ENCODE measurements around the gene AGT. TPM values are rescaled to one million over a fixed set of nuclear protein-coding genes. Genes with fewer than 3 reads are reported as not detected.

Gene AGT
- polyA plus RNA-seq, 1 donor (not counting 4 experiments of a cell fraction or from before 2014, with no cell fraction given): not detected

- no peak overlapping the region for H3K27ac ChIP-seq (ENCODE audit: control insufficient read depth, insufficient read depth, low read length)
- no peaks in the 10 kb centered on the region for H3K4me1 ChIP-seq (ENCODE audit: control insufficient read depth, extremely low read depth, insufficient read depth, low read length)
- dilution Hi-C loops (cut with MboI; ENCODE audit: extremely low pct_ligation_motif_present, low sequenced_read_pairs): no loop called here
- H3K9ac ChIP-seq (ENCODE audit: control insufficient read depth, extremely low read depth, insufficient read depth, low read length): no peak overlapping the region
- H3K4me2 ChIP-seq (ENCODE audit: control insufficient read depth, extremely low read depth, insufficient read depth, low read depth, low read length): no peak overlapping the region
- no peaks in the 10 kb centered on the region for H3K9me1 ChIP-seq (ENCODE audit: control insufficient read depth, extremely low read depth, insufficient read depth, low read length)
- H3K4me3 ChIP-seq (ENCODE audit: control insufficient read depth in 2 of 3, extremely low read depth in 1 of 3, insufficient read depth in 2 of 3, low read depth in 1 of 3, low read length in 3 of 3): no peak overlapping the region
- TF ChIP-seq EZH2 (IDR thresholded peaks at IDR 0.05; ENCODE audit: low read length) (no peak), CTCF (optimal IDR thresholded peaks at IDR 0.05 in 1 of 3, IDR thresholded peaks at IDR 0.05 in 1 of 3, conservative IDR thresholded peaks at IDR 0.05 in 1 of 3; ENCODE audit: extremely low read depth in 1 of 3, insufficient read depth in 2 of 3, low read length in 3 of 3) (no peak)
- no peak for DNase-seq (ENCODE audit: low read depth, low spot score)
- no peaks in the 10 kb centered on the region for H3K9me3 ChIP-seq (ENCODE audit: control insufficient read depth, low read depth, low read length)
- no peak for FAIRE-seq
- peaks cover 8 to 12% of the 10 kb centered on the region in 2 experiments for H3K36me3 ChIP-seq (ENCODE audit: control insufficient read depth in 2 of 2, extremely low read depth in 1 of 2, insufficient read depth in 2 of 2, low read length in 2 of 2)
- peaks cover under 1% of the 10 kb centered on the region for H3K27me3 ChIP-seq (ENCODE audit: control insufficient read depth, extremely low read depth, insufficient read depth, low read length)
- H2AFZ ChIP-seq (ENCODE audit: control insufficient read depth, low read length): no peak overlapping the region
- no peaks in the 10 kb centered on the region for H4K20me1 ChIP-seq (ENCODE audit: control insufficient read depth, extremely low read depth, insufficient read depth, low read length)
- H3K79me2 ChIP-seq (ENCODE audit: control insufficient read depth, insufficient read depth, low read length): no peaks in the 10 kb centered on the region
Measured at GRCh38 chr1:230696218-230696617, 17.7 kb downstream of the AGT start.

- H3K9ac ChIP-seq (ENCODE audit: control insufficient read depth, extremely low read depth, insufficient read depth, low read length): no peak overlapping the region
- FAIRE-seq (no peak), DNase-seq (ENCODE audit: low read depth, low spot score) (no peak)
- H3K4me2 ChIP-seq (ENCODE audit: control insufficient read depth, extremely low read depth, insufficient read depth, low read depth, low read length): no peak overlapping the region
- no peak overlapping the region for H2AFZ ChIP-seq (ENCODE audit: control insufficient read depth, low read length)
- dilution Hi-C loops (cut with MboI; ENCODE audit: extremely low pct_ligation_motif_present, low sequenced_read_pairs): no loop called here
- H3K9me3 ChIP-seq (ENCODE audit: control insufficient read depth, low read depth, low read length): no peaks in the 10 kb centered on the region
- H3K27me3 ChIP-seq (ENCODE audit: control insufficient read depth, extremely low read depth, insufficient read depth, low read length): no peaks in the 10 kb centered on the region
- no peaks in the 10 kb centered on the region for H3K4me1 ChIP-seq (ENCODE audit: control insufficient read depth, extremely low read depth, insufficient read depth, low read length)
- H3K27ac ChIP-seq (ENCODE audit: control insufficient read depth, insufficient read depth, low read length): no peak overlapping the region
- no peak overlapping the region for H3K4me3 ChIP-seq (ENCODE audit: control insufficient read depth in 2 of 3, extremely low read depth in 1 of 3, insufficient read depth in 2 of 3, low read depth in 1 of 3, low read length in 3 of 3)
- H4K20me1 ChIP-seq (ENCODE audit: control insufficient read depth, extremely low read depth, insufficient read depth, low read length): no peaks in the 10 kb centered on the region
- H3K9me1 ChIP-seq (ENCODE audit: control insufficient read depth, extremely low read depth, insufficient read depth, low read length): no peaks in the 10 kb centered on the region
- no peak for TF ChIP-seq EZH2 (IDR thresholded peaks at IDR 0.05; ENCODE audit: low read length)
- peaks cover 15% of the 10 kb centered on the region in 2 experiments for H3K36me3 ChIP-seq (ENCODE audit: control insufficient read depth in 2 of 2, extremely low read depth in 1 of 2, insufficient read depth in 2 of 2, low read length in 2 of 2)
- H3K79me2 ChIP-seq (ENCODE audit: control insufficient read depth, insufficient read depth, low read length): no peaks in the 10 kb centered on the region
Measured at GRCh38 chr1:230694991-230695390, 18.9 kb downstream of the AGT start.

- Histone ChIP-seq H3K9me1 (ENCODE audit: control insufficient read depth, extremely low read depth, insufficient read depth, low read length) (no peaks in the 10 kb centered on the region), H3K9me3 (ENCODE audit: control insufficient read depth, low read depth, low read length) (no peaks in the 10 kb centered on the region), H3K4me2 (ENCODE audit: control insufficient read depth, extremely low read depth, insufficient read depth, low read depth, low read length) (no peak overlapping the region), H3K36me3 (ENCODE audit: control insufficient read depth in 2 of 2, extremely low read depth in 1 of 2, insufficient read depth in 2 of 2, low read length in 2 of 2) (peaks cover 19 to 20% of the 10 kb centered on the region in 2 experiments), H3K9ac (ENCODE audit: control insufficient read depth, extremely low read depth, insufficient read depth, low read length) (no peak overlapping the region), H3K27me3 (ENCODE audit: control insufficient read depth, extremely low read depth, insufficient read depth, low read length) (no peaks in the 10 kb centered on the region), H3K4me1 (ENCODE audit: control insufficient read depth, extremely low read depth, insufficient read depth, low read length) (no peaks in the 10 kb centered on the region), H4K20me1 (ENCODE audit: control insufficient read depth, extremely low read depth, insufficient read depth, low read length) (no peaks in the 10 kb centered on the region), H3K79me2 (ENCODE audit: control insufficient read depth, insufficient read depth, low read length) (no peaks in the 10 kb centered on the region), H3K27ac (ENCODE audit: control insufficient read depth, insufficient read depth, low read length) (no peak overlapping the region), H3K4me3 (ENCODE audit: control insufficient read depth in 2 of 3, extremely low read depth in 1 of 3, insufficient read depth in 2 of 3, low read depth in 1 of 3, low read length in 3 of 3) (no peak overlapping the region), H2AFZ (ENCODE audit: control insufficient read depth, low read length) (no peak overlapping the region)
- DNase-seq (ENCODE audit: low read depth, low spot score) (no peak), FAIRE-seq (no peak)
- no peak for TF ChIP-seq CTCF (optimal IDR thresholded peaks at IDR 0.05 in 1 of 3, IDR thresholded peaks at IDR 0.05 in 1 of 3, conservative IDR thresholded peaks at IDR 0.05 in 1 of 3; ENCODE audit: extremely low read depth in 1 of 3, insufficient read depth in 2 of 3, low read length in 3 of 3)
- no peak for TF ChIP-seq EZH2 (IDR thresholded peaks at IDR 0.05; ENCODE audit: low read length)
- dilution Hi-C loops (cut with MboI; ENCODE audit: extremely low pct_ligation_motif_present, low sequenced_read_pairs): no loop called here
Measured at GRCh38 chr1:230694464-230694863, 19.5 kb downstream of the AGT start.
